K562 (cell line): ENCODE data around the gene SKIDA1. TPM values are rescaled to one million over a fixed set of nuclear protein-coding genes. Genes with fewer than 3 reads are reported as not detected.
A peak's percentile ranks its signal among the peaks of the same experiment; 100 is the strongest.

Source experiments
- BDP1 ChIP-seq: IDR thresholded peaks from 3 replicates; pipeline ENCODE4 v1.6.1; 2011; ENCODE audit not compliant: insufficient read length, insufficient read depth
- CBX1 ChIP-seq: sonication (generic); IDR thresholded peaks from 2 replicates; pipeline ENCODE4 v1.6.1; 2016; ENCODE audit warnings: antibody characterized with exemption, low read depth, mild to moderate bottlenecking
- CSDE1 ChIP-seq, 2 experiments: fragments of 450-650 bp; IDR thresholded peaks; 2 replicates each; pipeline ENCODE4 v1.6.1; 2016; ENCODE audit warnings: mild to moderate bottlenecking in 1 of 2
- E2F6 ChIP-seq, 2 experiments: IDR thresholded peaks; 2 replicates each; pipeline ENCODE4 v1.6.1; 2011; ENCODE audit warnings: borderline replicate concordance in 1 of 2, control low read depth in 1 of 2, low read depth in 1 of 2, low read length in 1 of 2, mild to moderate bottlenecking in 1 of 2, mixed read lengths in 1 of 2, moderate library complexity in 1 of 2; ENCODE audit not compliant: insufficient read depth in 1 of 2, insufficient read length in 1 of 2, poor library complexity in 1 of 2, severe bottlenecking in 1 of 2; ENCODE audit errors: extremely low read depth in 1 of 2
- ELF1 ChIP-seq: fragments of 200-800 bp; sonication (Bioruptor generic); IDR thresholded peaks from 2 replicates; pipeline ENCODE4 v1.6.1; 2016; ENCODE audit warnings: missing genetic modification characterization, missing compliant biosample characterization
- ETV1 ChIP-seq: fragments of 450-650 bp; conservative IDR thresholded peaks from 2 replicates; pipeline ENCODE4 v1.6.1; 2016; ENCODE audit warnings: missing genetic modification characterization, control low read depth, low read depth, missing compliant biosample characterization
- L3MBTL2 ChIP-seq: fragments of 450-650 bp; IDR thresholded peaks from 2 replicates; pipeline ENCODE4 v1.6.1; 2016; ENCODE audit warnings: mild to moderate bottlenecking, moderate library complexity
- LCOR ChIP-seq: sonication (generic); formaldehyde crosslinking; IDR thresholded peaks from 2 replicates; pipeline ENCODE4 v1.8.0; 2022; ENCODE audit warnings: mild to moderate bottlenecking, missing genetic modification reagents
- MTA1 ChIP-seq: fragments of 450-650 bp; IDR thresholded peaks from 2 replicates; pipeline ENCODE4 v1.6.1; 2017; ENCODE audit warnings: borderline replicate concordance
- RNF2 ChIP-seq: sonication (generic); IDR thresholded peaks from 2 replicates; pipeline ENCODE4 v1.6.1; 2016
- TCF7L2 ChIP-seq: fragments of 150-350 bp; IDR thresholded peaks from 2 replicates; pipeline ENCODE4 v1.6.1; 2016; ENCODE audit warnings: low read depth, mild to moderate bottlenecking, low read length, moderate library complexity
- YY1 ChIP-seq, 3 experiments: IDR thresholded peaks; 2 replicates each; pipeline ENCODE4 v1.6.1; 2011; ENCODE audit warnings: low read length in 2 of 3, mild to moderate bottlenecking in 2 of 3, moderate library complexity in 2 of 3, borderline replicate concordance in 1 of 3, control low read depth in 1 of 3, low read depth in 1 of 3; ENCODE audit not compliant: insufficient read depth in 3 of 3, insufficient replicate concordance in 2 of 3, control insufficient read depth in 1 of 3, insufficient read length in 1 of 3; ENCODE audit errors: extremely low read depth in 1 of 3
- ZBTB40 ChIP-seq, 2 experiments: fragments of 450-650 bp in 1 of 2; sonication (generic) in 1 of 2; formaldehyde crosslinking in 1 of 2; IDR thresholded peaks; 2 replicates each; pipeline versions ENCODE4 v1.7.1 to v1.9.0; 2016 to 2022; ENCODE audit warnings: inconsistent platforms in 1 of 2, mild to moderate bottlenecking in 1 of 2, missing genetic modification reagents in 1 of 2
- ZZZ3 ChIP-seq: fragments of 450-650 bp; IDR thresholded peaks from 2 replicates; pipeline ENCODE4 v1.6.1; 2016; ENCODE audit warnings: antibody characterized with exemption, mild to moderate bottlenecking, moderate library complexity
- polyA plus RNA-seq, 8 experiments: library from polyadenylated mRNA; depleted of rRNA in 4 of 8; stranded (reverse) in 5 of 8; unstranded in 3 of 8; fragments of >200 nt; fragmentation: Nextera tagmentation in 2 of 8; fragmentation: Illumina TruSeq in 1 of 8; extraction: Ambion mirVana in 2 of 8; extraction: Trizol in 1 of 8; gene quantifications; 2 replicates each; pipeline versions ENCODE4 v1.2.1 to v1.2.3, GENCODE V29; 2011 to 2014; ENCODE audit warnings: inconsistent platforms in 1 of 8, missing spikeins in 1 of 8
- total RNA-seq, 7 experiments: library from RNA; depleted of rRNA in 6 of 7; stranded (reverse); fragments of >200 nt in 6 of 7; fragmentation: Illumina TruSeq in 2 of 7; extraction: Trizol in 2 of 7; gene quantifications; 2 replicates each; pipeline versions ENCODE4 v1.2.1 to v1.2.3, GENCODE V29; 2011 to 2021; ENCODE audit warnings: low replicate concordance in 1 of 7
- TF ChIP-seq, protein P1 (sequence below): fragments of 450-650 bp; IDR thresholded peaks from 2 replicates; pipeline ENCODE4 v1.6.1; 2018; ENCODE audit warnings: mild to moderate bottlenecking, low read depth; ENCODE audit not compliant: partially characterized antibody

The SKIDA1 gene
- total and polyA plus RNA-seq, 9 of the 15 experiments (the other 6 are each of a cell fraction or from before 2014, with no cell fraction given), result 0.05 to 1.1 (median 0.42) TPM

DNA sequence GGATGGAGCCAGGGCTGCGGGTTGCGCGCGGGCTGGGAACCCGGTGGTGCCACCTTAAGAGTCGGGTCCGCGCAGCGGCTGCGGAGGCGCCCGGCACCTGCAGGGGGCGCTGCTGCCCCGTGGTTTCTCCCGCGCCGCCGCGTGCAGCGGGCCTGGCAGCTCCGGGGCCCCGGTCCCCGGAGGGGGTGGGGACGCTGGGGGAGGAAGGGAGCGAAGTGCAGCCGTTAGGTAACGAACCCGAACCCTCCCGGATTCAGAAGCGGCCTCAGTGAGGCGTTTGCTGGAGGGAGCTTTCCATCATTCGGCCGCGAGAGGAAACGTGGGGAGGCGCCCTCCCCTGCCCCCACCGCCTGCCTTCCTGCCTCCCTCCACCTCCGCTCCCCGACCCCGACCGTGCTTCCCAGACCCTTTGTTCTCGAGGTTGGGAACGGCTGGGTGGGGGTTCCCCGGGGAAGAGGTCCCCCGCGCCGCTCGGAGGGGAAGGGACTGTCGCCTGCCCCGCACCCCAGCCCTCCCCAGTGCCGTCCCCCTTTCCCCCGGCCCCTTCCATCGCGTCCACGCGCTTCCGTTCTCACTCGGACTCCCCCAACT is 29.6 kb downstream of the SKIDA1 start (continued):
- TF ChIP-seq, protein P1, sequence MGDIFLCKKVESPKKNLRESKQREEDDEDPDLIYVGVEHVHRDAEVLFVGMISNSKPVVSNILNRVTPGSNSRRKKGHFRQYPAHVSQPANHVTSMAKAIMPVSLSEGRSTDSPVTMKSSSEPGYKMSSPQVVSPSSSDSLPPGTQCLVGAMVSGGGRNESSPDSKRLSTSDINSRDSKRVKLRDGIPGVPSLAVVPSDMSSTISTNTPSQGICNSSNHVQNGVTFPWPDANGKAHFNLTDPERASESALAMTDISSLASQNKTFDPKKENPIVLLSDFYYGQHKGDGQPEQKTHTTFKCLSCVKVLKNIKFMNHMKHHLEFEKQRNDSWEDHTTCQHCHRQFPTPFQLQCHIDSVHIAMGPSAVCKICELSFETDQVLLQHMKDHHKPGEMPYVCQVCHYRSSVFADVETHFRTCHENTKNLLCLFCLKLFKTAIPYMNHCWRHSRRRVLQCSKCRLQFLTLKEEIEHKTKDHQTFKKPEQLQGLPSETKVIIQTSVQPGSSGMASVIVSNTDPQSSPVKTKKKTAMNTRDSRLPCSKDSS, result no peak
- TF ChIP-seq ZBTB40 (IDR thresholded peaks at IDR 0.05) (no peak), ZBTB40 (CRISPR knock-in tag; IDR thresholded peaks at IDR 0.05) (no peak), E2F6 (IDR thresholded peaks at IDR 0.05; ENCODE audit: borderline replicate concordance in 1 of 2, extremely low read depth in 1 of 2, insufficient read depth in 1 of 2, insufficient read length in 1 of 2, low read depth in 1 of 2, low read length in 1 of 2, poor library complexity in 1 of 2, severe bottlenecking in 1 of 2) (peak; percentile 69 to 93), MTA1 (no peak), BDP1 (no peak), TCF7L2 (no peak), CBX1 (peak; percentile 40), L3MBTL2 (peak; percentile 83), CSDE1 (IDR thresholded peaks at IDR 0.05) (no peak), RNF2 (0 out of 2 replicates have a peak, but pooled peaks have one; percentile 59), ETV1 (tag) (no peak), YY1 (IDR thresholded peaks at IDR 0.05; ENCODE audit: borderline replicate concordance in 1 of 3, control insufficient read depth in 1 of 3, extremely low read depth in 1 of 3, insufficient read depth in 3 of 3, insufficient read length in 1 of 3, insufficient replicate concordance in 2 of 3, low read depth in 1 of 3, low read length in 2 of 3) (peak in 2 of 3 experiments; percentile 44 to 71), ZZZ3 (no peak), ELF1 (tag) (0 out of 2 replicates have a peak, but pooled peaks have one; percentile 15), LCOR (CRISPR knock-in tag) (no peak)
